Loucy (cell line): ENCODE results near the gene GNA12.

ENCODE experiments used
- CTCF ChIP-seq: fragments of 200-600 bp; sonication (generic); conservative IDR thresholded peaks from 2 replicates; pipeline ENCODE4 v1.5.1; 2014; ENCODE audit warnings: mild to moderate bottlenecking, antibody characterized with exemption, low read length
- EZH2phosphoT487 ChIP-seq: fragments of 200-600 bp; IDR thresholded peaks from 2 replicates; pipeline ENCODE4 v1.6.1; 2018; ENCODE audit warnings: antibody characterized with exemption, mild to moderate bottlenecking, moderate library complexity, borderline replicate concordance

GRCh38 chr7:2792235-2792634 lies 51.9 kb downstream of the GNA12 start:
- TF ChIP-seq CTCF: no peak
- no peak for TF ChIP-seq EZH2phosphoT487
